HG02840 (cell line): Measurements from ENCODE around the gene VAMP5.
"Not testable (repeated sequence)": the region's sequence is repeated elsewhere in the genome, so short reads cannot be mapped to it uniquely, and the experiment has no call there.

Experiments used
- ATAC-seq: cut with Tn5 transposase; IDR thresholded peaks from one replicate; pipeline ENCODE4 v1.9.1; 2021; ENCODE audit warnings: mild to moderate bottlenecking, moderate library complexity, moderate number of reproducible peaks; ENCODE audit not compliant: unreplicated experiment, low FRiP score

Gene VAMP5

DNA sequence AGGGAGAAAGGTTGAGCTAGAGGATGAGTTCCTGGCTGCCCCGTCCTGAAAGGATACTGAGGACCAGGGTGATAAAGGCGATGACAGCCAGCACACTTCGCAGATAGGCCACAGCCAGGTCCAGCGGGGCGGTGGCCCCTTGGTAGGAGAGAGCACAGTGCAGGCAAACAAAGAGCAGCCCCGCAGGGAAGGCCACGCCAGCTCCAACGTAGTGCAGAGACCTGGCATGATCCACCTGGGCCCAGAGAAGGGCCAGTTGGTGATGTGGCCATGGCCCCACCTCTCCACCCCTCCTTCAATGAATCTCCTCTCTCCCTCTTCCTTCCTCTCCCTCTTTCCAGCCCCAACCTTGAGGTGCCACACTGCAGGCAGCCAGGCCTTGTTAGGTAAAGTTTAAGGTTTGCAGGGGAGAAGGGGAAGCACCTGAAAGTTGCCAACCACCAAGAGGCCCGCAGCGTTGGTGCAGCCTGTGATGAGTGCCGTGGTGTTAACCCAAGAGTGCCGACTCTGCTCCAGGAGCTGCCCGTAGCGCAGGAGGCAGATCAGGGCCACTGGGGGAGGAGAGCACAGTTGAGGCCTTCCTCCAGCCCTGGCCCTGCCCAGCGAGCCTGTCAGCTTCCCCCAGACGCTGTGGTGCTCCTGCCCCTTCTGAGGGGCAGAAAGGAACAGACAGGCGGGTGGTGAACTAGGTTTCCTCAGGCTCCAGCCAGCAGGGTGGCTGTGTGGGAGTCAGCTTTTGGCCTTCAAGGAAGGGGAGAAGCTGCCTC, 15.4 kb downstream of the VAMP5 start:
- ATAC-seq: no peak

- ATAC-seq: no peak
Measured at GRCh38 chr2:85600235-85600575, 16.0 kb downstream of the VAMP5 start.

GRCh38 chr2:85600951-85601770, 16.9 kb downstream of the VAMP5 start:
- ATAC-seq: no peak

DNA sequence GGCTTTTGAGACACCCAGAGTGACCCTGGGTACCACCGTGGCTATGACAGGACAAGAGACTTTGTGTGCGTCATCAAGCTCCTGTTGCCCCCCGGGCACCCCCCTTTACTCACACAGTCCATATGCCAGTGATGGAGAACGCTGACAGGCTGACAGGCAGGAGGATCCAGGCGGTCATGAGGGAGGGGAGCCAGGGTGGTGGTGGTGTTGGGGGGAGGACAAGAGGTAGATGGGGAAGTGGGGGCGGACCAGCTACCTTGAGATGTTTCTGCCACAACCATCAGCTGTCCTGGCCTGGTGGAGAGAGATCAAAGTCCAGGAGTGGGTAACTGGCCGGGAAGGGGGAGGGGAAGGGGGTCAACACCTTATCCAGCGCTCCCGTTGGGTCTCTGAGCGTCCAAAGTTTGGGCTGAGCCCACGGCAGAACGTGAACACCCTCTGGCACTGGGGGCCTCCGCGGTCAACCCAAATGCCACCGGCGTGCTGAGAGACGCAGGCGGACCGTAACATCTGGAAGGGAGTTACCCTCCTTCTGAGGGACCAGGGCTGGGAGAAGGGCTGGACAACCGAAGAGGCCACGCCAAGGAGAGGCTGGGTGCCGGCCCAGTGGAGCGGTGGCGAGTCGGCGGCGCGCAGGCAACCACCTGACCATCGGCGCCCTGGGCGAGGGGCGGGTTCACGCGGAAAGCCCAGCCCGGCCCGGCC, 17.7 kb downstream of the VAMP5 start:
- ATAC-seq: peak; percentile 41

GRCh38 chr2:85602476-85603234, 18.4 kb downstream of the VAMP5 start, which contains the start of gene TMEM150A:
TSS of gene TMEM150A (minus strand) at chr2:85602698. CDS start at chr2:85601948, 750 bp downstream.
- peak; percentile 85 for ATAC-seq

DNA sequence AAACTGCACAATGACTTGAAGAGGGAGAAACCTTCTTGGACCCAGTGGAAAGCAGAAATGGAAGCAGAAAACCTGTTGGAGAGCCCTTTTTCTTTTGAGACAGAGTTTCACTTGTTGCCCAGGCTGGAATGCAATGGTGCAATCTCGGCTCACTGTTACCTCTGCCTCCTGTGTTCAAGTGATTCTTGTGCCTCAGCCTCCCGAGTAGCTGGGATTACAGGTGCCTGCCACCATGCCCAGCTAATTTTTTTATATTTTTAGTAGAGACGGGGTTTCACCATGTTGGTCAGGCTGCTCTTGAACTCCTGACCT, 19.9 kb downstream of the VAMP5 start:
- not testable (repeated sequence) for ATAC-seq

- no peak for ATAC-seq
Measured at GRCh38 chr2:85604568-85605339, 20.5 kb downstream of the VAMP5 start.

DNA sequence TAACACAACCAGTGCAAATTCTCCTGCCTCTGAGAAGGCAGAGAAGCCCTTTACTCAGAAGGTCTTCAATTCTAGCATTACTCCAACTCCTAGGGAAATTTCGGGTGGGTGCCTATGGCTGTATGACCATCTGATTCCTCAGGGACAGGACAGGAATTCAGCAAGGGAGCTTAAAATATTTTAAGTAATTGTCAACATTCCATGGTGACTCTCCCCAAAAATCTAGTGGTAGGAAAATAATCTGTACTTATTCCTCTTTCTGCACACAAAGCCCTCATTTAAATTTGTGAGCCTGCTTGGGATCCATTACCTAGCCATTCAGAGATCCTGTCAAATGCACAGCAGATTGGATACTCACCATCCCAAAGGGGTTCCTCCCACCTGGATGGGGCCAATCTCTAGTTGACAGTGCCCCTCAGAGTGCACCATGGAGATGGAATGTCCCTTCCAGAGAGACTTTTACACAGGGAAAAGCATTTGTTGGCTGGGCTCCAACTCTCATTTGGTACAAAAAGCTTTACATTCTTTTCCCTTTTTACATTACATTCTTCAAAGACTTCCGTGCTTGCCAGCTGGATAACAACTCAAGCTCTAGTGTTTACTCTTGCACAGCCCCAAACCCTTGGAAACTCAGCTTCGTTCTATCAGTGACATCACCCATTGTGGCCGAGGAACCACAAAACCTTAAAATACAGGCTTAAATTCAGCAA, 21.3 kb downstream of the VAMP5 start:
- ATAC-seq: no peak

DNA sequence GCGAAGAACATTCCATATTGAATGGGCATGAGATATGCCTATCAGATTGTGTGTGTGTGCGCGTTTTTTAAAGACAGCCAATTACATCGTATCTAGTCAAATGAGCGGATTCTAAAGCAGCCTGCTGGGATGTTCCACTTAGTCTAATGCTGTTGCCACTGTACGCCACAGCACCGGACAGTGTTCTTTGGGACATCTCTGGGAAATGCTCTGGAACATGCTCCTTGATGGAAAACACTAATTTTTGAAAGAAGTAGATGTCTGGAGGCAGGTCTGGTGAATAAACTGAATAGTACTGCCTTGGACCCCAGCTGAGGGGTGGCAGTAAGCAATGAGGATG, 21.9 kb downstream of the VAMP5 start:
- ATAC-seq: no peak

DNA sequence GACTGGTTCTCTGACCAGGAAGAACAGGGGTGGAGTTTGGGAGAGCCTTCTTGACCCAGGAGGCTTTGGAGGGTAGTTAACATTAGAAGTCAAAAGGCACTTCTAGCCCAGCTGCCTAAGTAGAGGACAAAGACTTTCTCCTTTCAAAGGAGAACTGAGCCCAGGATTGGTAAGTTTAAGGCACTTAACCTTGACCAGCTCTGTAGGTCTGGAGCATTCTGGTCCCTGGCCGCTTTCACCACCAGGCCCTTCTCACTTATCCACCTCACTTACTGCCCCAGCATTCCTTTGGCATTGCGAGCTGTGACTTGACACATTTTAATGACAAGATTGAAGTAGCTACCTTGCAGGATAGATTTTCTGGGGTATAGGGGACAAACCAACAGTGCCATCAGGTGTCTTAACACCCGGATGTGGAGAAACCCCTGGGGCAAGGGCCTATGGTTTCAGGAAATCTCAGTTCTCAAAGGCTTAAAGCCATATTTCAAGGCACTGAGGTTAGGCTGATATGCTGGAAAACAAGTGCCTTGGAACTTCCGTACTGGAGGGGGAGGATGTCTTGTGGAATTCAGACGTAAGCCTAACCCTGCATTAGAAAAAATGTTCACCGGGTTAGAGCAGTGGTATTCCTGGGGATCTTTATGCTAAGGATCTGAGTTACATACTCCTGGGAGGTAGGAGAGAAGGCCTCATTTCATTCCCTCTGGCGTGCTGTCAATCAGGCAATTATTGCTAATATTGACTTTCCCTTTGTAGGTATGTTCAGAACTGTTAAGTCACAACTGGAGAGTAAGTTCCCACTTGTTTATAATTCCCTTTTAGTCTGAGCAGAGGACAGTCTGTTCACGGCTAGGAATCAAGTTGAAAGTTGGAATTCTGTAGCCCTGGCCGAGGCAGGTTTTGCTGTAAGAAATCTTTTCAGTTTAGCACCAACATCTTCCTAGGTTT, 23.3 kb downstream of the VAMP5 start:
- ATAC-seq: no peak

- ATAC-seq: no peak
Measured at GRCh38 chr2:85611217-85611704, 27.0 kb downstream of the VAMP5 start.

DNA sequence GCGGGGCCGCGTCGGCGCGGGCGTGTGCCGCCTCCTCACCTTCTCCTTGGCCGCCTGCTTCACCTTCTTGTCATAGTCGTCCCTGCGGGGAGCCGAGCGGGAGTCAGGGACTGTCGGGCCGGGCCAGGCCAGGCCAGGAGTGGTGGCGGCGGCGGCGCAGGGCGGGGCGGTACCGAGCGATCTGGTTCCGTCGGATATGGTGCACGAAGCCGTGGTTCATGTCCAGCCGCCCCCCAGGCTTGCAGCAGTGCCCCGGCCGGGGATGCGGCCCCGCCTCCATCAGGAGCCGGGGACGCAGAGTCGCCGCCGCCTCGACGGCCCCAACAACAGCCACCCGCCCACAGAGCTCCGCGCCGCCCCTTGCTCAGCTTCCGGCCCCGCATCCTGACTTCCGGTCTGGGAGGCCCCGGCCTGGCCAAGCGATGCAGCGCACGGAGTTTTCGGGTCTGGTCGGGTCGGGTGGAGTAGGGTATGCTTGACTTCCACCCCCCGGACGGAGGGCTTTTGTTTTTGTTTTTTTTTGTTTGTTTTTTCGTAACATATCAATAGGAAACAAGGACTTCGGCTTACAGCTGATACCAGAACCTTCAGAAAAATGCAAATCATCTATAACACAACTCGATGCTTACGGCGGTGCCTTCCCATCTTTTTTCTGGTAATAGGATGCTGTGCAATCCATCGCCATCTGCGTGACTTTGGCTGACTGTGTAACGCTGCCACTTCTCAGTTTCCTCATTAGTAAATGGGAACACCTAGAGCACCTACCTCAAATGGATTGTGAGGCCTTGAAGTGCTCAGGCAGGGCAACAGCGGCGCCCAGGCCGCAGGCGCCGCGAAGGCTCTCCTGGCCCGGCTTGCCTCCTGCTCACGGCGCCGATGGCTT, 27.7 kb downstream of the VAMP5 start, which contains the start of gene C2orf68:
C2orf68 (minus strand) TSS at position 362 of the 883 bp plus-strand sequence; CDS start at position 280, 82 bp downstream.
- peak; percentile 71 for ATAC-seq

DNA sequence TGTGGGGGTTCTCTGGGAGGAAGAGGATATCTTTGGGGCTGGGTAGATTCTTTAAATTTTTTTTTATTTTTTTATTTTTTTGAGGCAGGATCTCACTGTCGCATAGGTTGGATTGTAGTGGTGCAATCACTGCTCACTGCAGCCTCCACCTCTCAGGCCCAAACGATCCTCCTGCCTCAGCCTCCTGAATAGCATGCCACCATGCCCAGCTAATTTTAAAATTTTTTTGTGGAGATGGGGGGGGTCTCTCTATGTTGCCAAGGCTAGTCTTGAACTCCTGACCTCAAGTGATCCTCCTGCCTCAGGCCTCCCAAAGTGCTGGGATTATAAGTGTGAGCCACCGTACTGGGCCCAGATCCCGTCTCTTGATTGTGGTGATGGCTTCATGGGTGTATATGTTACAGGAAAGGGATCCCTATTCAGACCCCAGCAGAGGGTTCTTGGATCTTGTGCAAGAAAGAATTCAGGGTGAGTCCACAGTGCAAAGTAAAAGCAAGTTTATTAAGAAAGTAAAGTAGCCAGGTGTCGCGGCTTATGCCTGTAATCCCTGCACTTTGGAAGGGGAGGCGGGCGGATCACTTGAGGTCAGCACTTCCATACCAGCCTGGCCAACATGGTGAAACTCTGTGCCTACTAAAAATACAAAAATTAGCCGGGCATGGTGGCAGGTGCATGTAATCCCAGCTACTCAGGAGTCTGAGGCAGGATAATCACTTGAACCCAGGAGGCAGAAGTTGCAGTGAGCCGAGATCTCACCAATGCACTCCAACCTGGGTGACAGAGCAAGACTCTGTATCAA, 29.7 kb downstream of the VAMP5 start:
- ATAC-seq: no peak

DNA sequence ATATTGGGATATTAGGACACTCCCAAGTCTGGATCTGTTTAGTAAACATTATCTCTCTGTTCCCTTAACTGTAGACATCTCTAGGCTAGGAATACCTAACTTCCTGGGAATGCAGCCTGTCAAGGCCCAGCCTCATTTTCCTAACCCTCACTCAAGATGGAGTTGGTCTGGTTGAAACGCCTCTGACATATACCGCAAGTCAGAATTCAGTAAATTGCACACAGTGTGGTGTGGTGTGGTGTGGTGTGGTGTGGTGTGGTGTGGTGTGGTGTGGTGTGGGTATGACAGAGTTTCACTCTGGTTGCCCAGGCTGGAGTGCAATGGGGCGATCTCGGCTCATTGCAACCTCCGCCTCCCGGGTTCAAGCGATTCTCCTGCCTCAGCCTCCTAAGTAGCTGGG, 30.5 kb downstream of the VAMP5 start:
- not testable (repeated sequence) for ATAC-seq

DNA sequence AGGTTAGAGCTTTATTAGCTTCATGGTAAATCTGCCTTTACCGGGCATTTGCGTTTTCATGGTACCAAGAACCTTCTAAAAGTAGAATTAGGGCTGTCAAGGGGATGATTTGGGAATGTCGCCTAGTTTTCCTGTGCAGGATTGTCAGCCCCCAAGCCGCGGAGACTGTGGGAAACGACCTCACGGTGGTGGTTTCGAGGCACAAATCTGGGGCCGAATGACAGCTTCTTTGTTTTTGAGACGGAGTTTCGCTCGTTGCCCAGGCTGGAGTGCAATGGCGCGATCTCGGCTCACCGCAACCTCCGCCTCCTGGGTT, 31.1 kb downstream of the VAMP5 start:
- no peak for ATAC-seq

- ATAC-seq: not testable (repeated sequence)
Measured at GRCh38 chr2:85617723-85618122, 33.5 kb downstream of the VAMP5 start.
